Tibial artery (tissue), 4 donors: ENCODE data around the gene SLCO3A1.

Experiments used
- DNase-seq, 2 donors: peaks; one replicate each; pipeline ENCODE4 v3.0.0-alpha.2; 2019
- H3K27ac ChIP-seq, 2 donors: fragments of 200-600 bp; sonication (generic) in 1 of 2; 1 replicate in 1 of 2; 2 replicates in 1 of 2; pipeline ENCODE4 v1.5.1; 2018 to 2019; ENCODE audit warnings: mild to moderate bottlenecking in 1 of 2
- H3K27me3 ChIP-seq, 2 donors: fragments of 200-600 bp; sonication (generic) in 1 of 2; one replicate each; pipeline versions ENCODE4 v1.5.1 to v1.6.0; 2016 to 2019
- H3K36me3 ChIP-seq, 3 donors: fragments of 200-600 bp; sonication (generic) in 2 of 3; one replicate each; pipeline ENCODE4 v1.5.1; 2016 to 2019; ENCODE audit warnings: mild to moderate bottlenecking in 2 of 3
- H3K4me1 ChIP-seq, 4 donors: fragments of 200-600 bp; sonication (generic) in 2 of 4; 1 replicate in 3 of 4; 2 replicates in 1 of 4; pipeline ENCODE4 v1.5.1; 2016 to 2019
- H3K4me3 ChIP-seq, 2 donors: fragments of 200-600 bp; sonication (generic) in 1 of 2; 1 replicate in 1 of 2; 2 replicates in 1 of 2; pipeline ENCODE4 v1.5.1; 2018 to 2019; ENCODE audit warnings: mild to moderate bottlenecking in 2 of 2
- H3K9me3 ChIP-seq, 3 donors: fragments of 200-600 bp; sonication (generic) in 1 of 3; one replicate each; pipeline ENCODE4 v1.5.1; 2016 to 2019
- CTCF ChIP-seq, 2 experiments: fragments of 200-600 bp in 1 of 2; fragments of 450-650 bp in 1 of 2; IDR thresholded peaks; one replicate each; pipeline ENCODE4 v1.5.1; 2017 to 2019; ENCODE audit warnings: antibody characterized with exemption in 2 of 2, mild to moderate bottlenecking in 1 of 2, moderate library complexity in 1 of 2
- intact Hi-C: fragments of 100-400 bp; cut with DNase I; formaldehyde crosslinking; loops from one replicate; pipeline ENCODE4 v1.15.0; 2023; ENCODE audit warnings: low total_unique reads

SLCO3A1 gene

DNA sequence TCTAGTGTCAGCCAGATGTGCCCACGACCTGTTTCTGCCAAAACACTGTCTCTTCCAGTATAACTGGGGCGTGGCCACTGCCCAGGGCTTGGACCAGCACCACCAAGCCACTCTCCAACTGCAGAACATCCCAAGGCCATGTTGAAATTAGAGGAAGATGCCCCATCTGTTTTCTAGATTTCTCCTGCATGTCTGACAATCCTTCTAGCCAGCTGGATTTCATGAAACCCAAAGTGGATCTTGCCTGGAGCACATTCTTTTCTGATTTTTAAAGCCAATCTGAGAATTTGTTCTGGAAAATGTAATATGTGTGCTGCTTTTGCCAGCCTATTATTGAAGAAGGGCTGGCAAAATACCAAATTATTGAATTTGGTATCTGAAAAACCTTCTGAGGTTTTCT, 182.5 kb downstream of the SLCO3A1 start:
- intact Hi-C loops: no loop called here
- Histone ChIP-seq H3K27ac (no peak overlapping the region), H3K27me3 (no peaks in the 10 kb centered on the region), H3K4me3 (no peak overlapping the region), H3K9me3 (no peaks in the 10 kb centered on the region), H3K4me1 (peaks cover 0 to 28% (median 17%) of the 10 kb centered on the region in 4 donors), H3K36me3 (no peaks in the 10 kb centered on the region)
- TF ChIP-seq CTCF (IDR thresholded peaks at IDR 0.05): no peak
- DNase-seq: no peak

DNA sequence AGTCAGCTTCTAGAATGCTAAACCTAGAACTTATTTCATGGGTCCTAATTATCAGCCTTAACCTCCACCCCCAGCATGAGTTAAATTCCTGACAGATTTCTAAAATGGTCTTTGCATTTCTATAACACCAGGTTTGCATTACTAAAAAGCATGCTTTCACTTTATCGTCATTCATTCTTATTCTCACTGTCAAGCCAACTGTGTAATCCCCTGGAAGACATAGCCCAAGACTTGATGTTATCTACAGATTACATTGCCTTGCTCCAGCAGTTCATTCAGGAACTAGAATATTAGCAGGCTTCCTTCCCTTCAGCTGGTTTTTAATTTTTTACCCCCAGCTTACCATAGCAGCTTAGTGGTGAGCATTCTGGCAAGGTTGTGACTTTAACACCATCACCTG, 184.0 kb downstream of the SLCO3A1 start:
- Histone ChIP-seq H3K4me3 (no peak overlapping the region), H3K4me1 (peaks cover 0 to 19% (median 12%) of the 10 kb centered on the region in 4 donors), H3K9me3 (no peaks in the 10 kb centered on the region), H3K27ac (no peak overlapping the region), H3K27me3 (no peaks in the 10 kb centered on the region), H3K36me3 (no peaks in the 10 kb centered on the region)
- DNase-seq: no peak
- TF ChIP-seq CTCF (IDR thresholded peaks at IDR 0.05): no peak
- intact Hi-C loops: no loop called here

- Histone ChIP-seq H3K27me3 (no peaks in the 10 kb centered on the region), H3K9me3 (no peaks in the 10 kb centered on the region), H3K27ac (no peak overlapping the region), H3K36me3 (no peaks in the 10 kb centered on the region), H3K4me1 (no peaks in the 10 kb centered on the region), H3K4me3 (no peak overlapping the region)
- intact Hi-C loops: no loop called here
- no peak for DNase-seq
- TF ChIP-seq CTCF (IDR thresholded peaks at IDR 0.05): no peak
These were observed 186.8 kb downstream of the SLCO3A1 start for GRCh38 chr15:92040350-92040749.

DNA sequence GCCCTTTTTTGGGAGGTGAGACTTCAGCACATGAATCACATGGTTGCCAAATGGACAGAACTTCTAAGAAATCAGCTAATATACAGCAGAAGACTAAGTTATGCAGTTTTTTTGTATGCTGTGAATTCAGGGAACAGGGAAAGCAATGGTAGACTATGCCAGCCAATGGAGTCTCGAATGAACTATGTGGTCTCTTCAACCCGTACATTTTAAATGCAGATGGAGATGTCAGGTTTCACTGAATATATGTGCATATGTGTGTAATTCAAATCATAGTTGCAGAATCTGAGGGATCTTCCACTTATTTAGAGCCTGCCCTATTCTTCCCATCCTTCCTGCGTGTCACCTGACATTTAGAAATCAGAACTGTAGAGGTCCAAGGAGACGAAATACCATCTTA, 187.9 kb downstream of the SLCO3A1 start:
- no peaks in the 10 kb centered on the region for H3K27me3 ChIP-seq
- H3K27ac ChIP-seq: no peak overlapping the region
- no peak overlapping the region for H3K4me3 ChIP-seq
- no peaks in the 10 kb centered on the region for H3K36me3 ChIP-seq
- TF ChIP-seq CTCF (IDR thresholded peaks at IDR 0.05): no peak
- intact Hi-C loops: no loop called here
- no peaks in the 10 kb centered on the region for H3K4me1 ChIP-seq
- H3K9me3 ChIP-seq: no peaks in the 10 kb centered on the region
- DNase-seq: no peak

DNA sequence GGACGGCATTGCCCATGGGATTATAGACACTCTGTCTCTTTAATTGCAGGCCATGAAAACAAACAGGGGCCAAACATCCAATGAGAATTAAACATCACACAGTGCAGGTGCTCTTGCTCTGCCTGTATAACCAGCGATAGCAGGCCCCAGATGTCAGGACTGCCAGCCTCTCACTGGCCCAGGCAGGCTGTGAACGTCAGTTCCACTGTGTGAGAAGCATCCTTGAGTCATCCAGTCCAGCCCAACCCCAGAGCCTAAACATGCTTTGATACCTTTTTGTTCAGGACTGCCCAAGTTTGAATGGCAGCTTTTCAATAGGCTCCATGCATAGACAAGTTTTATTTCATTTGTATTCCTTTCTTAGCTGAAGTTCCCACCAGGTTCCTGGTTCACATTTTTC, 189.8 kb downstream of the SLCO3A1 start:
- no peaks in the 10 kb centered on the region for H3K36me3 ChIP-seq
- no peaks in the 10 kb centered on the region for H3K9me3 ChIP-seq
- intact Hi-C loops: no loop called here
- H3K4me1 ChIP-seq: no peaks in the 10 kb centered on the region
- H3K27me3 ChIP-seq: no peaks in the 10 kb centered on the region
- no peak overlapping the region for H3K27ac ChIP-seq
- TF ChIP-seq CTCF (IDR thresholded peaks at IDR 0.05): no peak
- no peak overlapping the region for H3K4me3 ChIP-seq
- no peak for DNase-seq

DNA sequence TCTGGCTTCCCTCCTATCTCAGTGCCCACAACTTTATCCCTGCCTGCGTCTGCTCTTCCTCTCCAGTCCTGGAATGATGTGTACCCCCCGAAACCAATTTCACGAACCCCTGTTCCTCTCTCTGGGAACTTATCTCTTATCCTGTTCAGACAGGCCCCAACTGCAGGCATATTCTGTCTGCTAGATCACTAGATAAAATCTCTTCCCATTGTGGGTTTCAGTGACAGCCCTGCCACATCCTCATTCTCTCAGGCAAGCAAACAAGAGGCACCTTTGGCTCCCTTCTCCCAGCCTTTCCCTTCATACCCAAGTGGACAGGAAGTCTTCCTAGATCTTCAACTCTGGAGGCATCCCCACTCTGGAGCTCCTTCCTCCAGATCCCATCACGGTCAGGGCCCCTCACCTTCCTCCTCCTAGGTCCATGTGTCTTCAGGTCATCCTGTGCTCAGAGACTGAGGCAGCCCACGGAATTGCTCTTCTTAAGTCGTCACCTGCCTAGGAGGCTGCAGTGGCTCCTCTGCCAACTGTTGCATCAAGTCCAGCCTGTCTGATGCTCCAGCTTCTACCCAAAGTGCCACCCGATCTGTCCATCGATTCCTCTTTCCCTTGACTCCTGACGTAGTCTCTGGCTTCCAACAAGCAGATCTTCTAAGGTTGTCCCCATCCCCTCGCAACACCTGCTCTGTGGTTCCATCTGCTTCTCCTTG, 190.8 kb downstream of the SLCO3A1 start:
- H3K9me3 ChIP-seq: no peaks in the 10 kb centered on the region
- H3K36me3 ChIP-seq: no peaks in the 10 kb centered on the region
- no peaks in the 10 kb centered on the region for H3K4me1 ChIP-seq
- DNase-seq: no peak
- no peaks in the 10 kb centered on the region for H3K27me3 ChIP-seq
- TF ChIP-seq CTCF (IDR thresholded peaks at IDR 0.05): no peak
- H3K27ac ChIP-seq: no peak overlapping the region
- intact Hi-C loops: no loop called here
- no peak overlapping the region for H3K4me3 ChIP-seq
